Esophagus squamous epithelium (tissue), 4 donors: Measurements from ENCODE around the gene VMP1.

Experiments used
- POLR2A ChIP-seq, 4 donors: fragments of 450-650 bp; IDR thresholded peaks; one replicate each; pipeline ENCODE4 v1.6.1; 2017; ENCODE audit warnings: antibody characterized with exemption in 4 of 4, mild to moderate bottlenecking in 4 of 4, moderate library complexity in 3 of 4
- TF ChIP-seq, protein P1 (sequence below), 6 experiments: fragments of 450-650 bp in 4 of 6; fragments of 200-600 bp in 2 of 6; sonication (generic) in 2 of 6; IDR thresholded peaks; one replicate each; pipeline ENCODE4 v1.5.1; 2016 to 2019; ENCODE audit warnings: antibody characterized with exemption in 6 of 6, mild to moderate bottlenecking in 4 of 6, moderate library complexity in 4 of 6

DNA sequence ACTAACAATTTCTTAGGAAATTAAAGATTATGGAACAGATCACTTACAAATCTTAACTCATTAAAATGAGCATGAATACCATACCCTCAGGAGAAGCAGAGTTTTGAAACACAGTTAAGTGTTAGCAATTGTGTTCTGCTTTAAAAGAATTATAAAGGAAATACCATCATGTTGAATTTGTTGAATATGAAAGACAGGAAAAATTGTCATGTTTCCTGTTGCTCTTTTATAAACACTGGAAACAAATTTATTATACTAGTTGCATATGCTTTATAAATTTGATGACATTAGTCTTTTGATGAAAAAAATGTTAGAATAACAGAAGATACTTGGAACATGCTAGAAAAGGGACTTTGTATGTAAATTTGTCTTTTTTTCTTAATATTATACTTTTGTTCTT, 59.7 kb downstream of the VMP1 start:
- TF ChIP-seq, protein P1, sequence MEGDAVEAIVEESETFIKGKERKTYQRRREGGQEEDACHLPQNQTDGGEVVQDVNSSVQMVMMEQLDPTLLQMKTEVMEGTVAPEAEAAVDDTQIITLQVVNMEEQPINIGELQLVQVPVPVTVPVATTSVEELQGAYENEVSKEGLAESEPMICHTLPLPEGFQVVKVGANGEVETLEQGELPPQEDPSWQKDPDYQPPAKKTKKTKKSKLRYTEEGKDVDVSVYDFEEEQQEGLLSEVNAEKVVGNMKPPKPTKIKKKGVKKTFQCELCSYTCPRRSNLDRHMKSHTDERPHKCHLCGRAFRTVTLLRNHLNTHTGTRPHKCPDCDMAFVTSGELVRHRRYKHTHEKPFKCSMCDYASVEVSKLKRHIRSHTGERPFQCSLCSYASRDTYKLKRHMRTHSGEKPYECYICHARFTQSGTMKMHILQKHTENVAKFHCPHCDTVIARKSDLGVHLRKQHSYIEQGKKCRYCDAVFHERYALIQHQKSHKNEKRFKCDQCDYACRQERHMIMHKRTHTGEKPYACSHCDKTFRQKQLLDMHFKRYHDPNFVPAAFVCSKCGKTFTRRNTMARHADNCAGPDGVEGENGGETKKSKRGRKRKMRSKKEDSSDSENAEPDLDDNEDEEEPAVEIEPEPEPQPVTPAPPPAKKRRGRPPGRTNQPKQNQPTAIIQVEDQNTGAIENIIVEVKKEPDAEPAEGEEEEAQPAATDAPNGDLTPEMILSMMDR (IDR thresholded peaks at IDR 0.05), result no peak
- no peak for TF ChIP-seq POLR2A (IDR thresholded peaks at IDR 0.05)
